Sciatic nerve (tissue), 2 donors: ENCODE results near the gene TSTD2. TPM values are rescaled to one million over a fixed set of nuclear protein-coding genes. Genes with fewer than 3 reads are reported as not detected.
A peak's percentile ranks its signal among the peaks of the same experiment; 100 is the strongest.

Experiments
- ATAC-seq: fragments of 200-7000 bp; cut with Tn5 transposase; one replicate; pipeline ENCODE4 v1.9.1; 2020; ENCODE audit warnings: mild to moderate bottlenecking, moderate library complexity
- DNase-seq: peaks from one replicate; pipeline ENCODE4 v3.0.0-alpha.2; 2020; ENCODE audit warnings: low spot score
- intact Hi-C: fragments of 100-400 bp; cut with DNase I; formaldehyde crosslinking; loops from one replicate; pipeline ENCODE4 v1.14.2; 2022
- total RNA-seq: library from RNA; stranded (reverse); fragmentation: NEBNext Ultra II Directional; extraction: Animal tissue kit (Norgen Biotek cat#: 25700); gene quantifications from one replicate; pipeline ENCODE4 v1.2.1, GENCODE V29; 2021
- donor health status: DM: no; HTN: no; CAD: no.
- donor health status: DM: no; HTN: no; CAD: no.

TSTD2 gene
- 29.4 TPM for total RNA-seq

DNA sequence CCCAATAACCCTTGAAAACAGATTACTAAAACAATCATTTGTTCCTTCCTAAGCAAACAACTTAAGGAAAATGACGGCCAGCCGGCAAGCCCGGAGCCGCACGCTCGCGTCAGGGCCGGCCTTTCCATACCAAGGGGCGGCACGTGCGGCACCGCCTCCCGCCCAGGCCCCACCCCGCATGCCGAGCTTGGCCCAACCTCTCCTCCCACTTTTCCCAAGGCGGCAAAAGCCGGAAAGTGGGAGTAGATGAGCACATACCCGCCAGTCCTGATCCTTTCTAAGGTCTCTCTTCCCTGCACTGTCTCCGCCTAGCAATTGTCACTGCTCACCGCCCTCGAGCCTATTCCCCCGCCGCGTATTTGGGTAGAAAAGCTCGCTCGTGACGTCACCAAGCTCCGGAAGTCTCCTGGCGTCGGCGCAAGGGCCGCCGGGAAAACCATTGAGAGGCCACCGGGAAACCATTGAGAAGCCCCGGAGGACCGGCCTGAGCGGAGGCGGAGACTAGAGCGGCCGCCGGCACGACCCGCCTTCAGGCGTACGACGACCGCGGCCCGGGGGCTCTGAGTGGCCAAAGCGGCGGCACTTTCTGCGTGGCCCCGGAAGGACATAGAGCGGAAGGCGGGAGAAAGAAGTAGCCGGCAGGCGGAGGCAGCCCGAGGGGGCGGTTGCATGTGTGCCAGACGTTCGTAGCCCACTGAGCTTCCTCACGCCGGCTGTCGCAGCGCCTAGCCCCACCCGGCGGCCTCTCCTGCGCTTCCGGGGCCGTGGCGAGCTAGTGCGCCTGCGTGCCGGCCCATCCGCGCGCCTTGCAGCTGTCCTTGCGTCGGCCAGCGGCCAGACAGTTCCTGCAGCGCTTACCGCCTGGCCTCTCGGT lies at the start of gene TSTD2, which contains the start of gene NCBP1:
Gene TSTD2, minus strand, starts transcription at position 384 of the 874 bp plus-strand sequence. CDS start 5,806 bp downstream, outside the sequence.
Gene NCBP1, plus strand, starts transcription at position 837 of the 874 bp plus-strand sequence. CDS start 61 bp downstream, outside the sequence.
- DNase-seq, result peak; percentile 98
- intact Hi-C loops, result no loop called here
- ATAC-seq, result peak; percentile 97

DNA sequence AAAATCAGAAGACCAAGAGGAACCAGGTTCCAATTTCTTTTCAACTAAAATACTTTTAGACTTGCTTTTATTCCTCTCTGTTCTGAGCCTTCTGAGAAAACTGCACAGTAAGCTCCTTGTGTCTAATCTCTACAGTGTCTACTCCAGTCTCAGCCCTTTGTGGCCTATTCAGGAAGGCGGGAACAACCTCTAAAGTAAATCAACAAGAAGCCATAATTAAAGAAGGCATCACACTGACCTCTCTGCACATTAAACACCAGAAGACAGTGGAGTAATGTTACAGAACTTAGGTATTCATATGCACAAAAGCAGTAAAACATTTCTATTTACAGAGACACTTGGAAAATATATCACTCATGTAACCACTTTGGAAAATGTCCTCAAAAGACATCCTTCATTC lies 49.1 kb upstream of the TSTD2 start:
- DNase-seq, result no peak
- no peak for ATAC-seq
- intact Hi-C loops, result no loop called here

- DNase-seq (no peak), ATAC-seq (no peak)
- intact Hi-C loops, result no loop called here
Observed at GRCh38 chr9:97675655-97676054, 42.5 kb upstream of the TSTD2 start.

- DNase-seq (no peak), ATAC-seq (no peak)
- intact Hi-C loops, result no loop called here
Observed at GRCh38 chr9:97673922-97674321, 40.8 kb upstream of the TSTD2 start.

- ATAC-seq (no peak), DNase-seq (no peak)
- intact Hi-C loops, result no loop called here
Observed at GRCh38 chr9:97672403-97672802, 39.2 kb upstream of the TSTD2 start.

DNA sequence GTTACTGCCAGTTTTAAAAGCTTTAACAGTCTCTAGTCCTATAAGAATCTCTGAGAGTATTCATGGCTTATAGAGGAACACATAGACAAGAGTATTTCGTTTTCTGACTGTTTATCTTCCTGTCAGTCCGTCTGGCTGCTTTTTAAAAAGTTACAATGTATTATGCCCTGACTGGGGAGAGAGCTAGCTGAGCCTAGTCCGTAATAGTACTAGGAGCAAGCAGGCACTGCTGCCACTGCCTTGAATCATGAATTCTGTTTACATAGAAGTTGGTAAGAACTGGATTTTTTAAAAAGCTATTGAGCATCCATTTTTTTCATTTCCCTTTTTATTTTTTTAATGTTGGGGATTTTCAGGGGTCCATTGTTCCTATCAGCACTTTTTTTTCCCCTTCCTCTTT lies 37.4 kb upstream of the TSTD2 start:
- ATAC-seq (no peak), DNase-seq (no peak)
- intact Hi-C loops, result no loop called here

GRCh38 chr9:97668485-97668884 lies 35.3 kb upstream of the TSTD2 start:
- DNase-seq, result no peak
- ATAC-seq, result no peak
- intact Hi-C loops, result no loop called here

DNA sequence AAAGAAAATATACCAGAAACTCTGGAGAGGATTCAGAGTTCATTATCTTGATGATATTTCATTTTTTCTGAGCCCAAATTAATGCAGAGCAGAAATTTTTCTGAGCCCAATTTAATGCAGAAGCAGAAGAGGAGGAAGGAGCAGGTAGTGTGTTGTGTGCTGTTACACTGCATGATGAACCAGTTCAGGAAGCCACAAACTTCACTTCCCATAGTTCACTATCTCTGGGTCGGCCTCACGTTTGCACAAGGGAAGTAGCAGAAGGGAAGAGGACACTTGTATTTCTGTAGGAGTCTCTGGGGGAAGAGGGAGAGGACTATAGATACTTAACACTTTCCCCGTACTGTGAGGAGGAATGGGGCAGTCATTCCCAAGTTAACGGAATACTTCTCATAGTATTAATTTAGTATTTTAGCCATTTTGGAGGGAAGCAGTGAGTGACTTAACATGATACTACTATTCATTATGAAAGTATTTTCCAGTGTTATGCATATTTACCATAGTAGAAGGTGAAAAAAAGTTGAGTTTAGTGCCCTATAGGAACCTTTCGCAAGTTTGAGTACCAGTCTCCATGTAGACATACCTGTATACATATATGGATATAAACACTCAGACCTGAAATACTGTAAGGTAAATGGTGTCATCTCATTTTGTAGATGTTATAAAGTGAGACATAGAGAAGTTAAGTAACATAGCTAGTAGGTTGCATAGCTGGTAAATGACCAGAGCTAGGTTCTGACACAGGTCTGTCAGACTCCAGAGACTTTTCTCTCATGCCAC lies 33.9 kb upstream of the TSTD2 start:
- ATAC-seq (peak; percentile 28), DNase-seq (no peak)
- intact Hi-C loops, result no loop called here

- intact Hi-C loops, result no loop called here
- no peak for ATAC-seq
- DNase-seq, result no peak
Observed at GRCh38 chr9:97665742-97666141, 32.6 kb upstream of the TSTD2 start.

GRCh38 chr9:97660847-97661246 lies 27.7 kb upstream of the TSTD2 start:
- DNase-seq, result no peak
- no peak for ATAC-seq
- intact Hi-C loops, result no loop called here

- intact Hi-C loops, result no loop called here
- ATAC-seq (no peak), DNase-seq (no peak)
Observed at GRCh38 chr9:97660340-97660739, 27.2 kb upstream of the TSTD2 start.

DNA sequence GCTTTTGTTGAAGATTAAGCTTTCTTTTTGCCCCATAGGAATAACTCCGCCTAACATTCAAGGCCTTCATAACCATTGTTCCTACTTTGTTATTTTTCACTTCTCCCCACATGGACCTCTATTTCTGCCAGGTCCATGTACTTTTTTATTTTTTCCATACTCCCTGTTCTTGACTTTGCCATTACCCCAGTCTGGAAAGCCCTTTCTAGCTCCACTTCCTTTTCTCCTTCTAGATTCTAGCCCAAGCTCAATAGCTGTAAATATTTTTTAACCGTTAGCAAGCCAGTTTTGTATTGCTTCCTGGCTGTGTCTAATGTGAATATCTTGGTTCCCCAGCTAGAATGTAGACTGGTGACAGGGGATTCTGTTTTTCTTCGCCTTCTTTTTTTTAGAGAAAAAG lies 26.6 kb upstream of the TSTD2 start:
- intact Hi-C loops, result no loop called here
- DNase-seq (no peak), ATAC-seq (no peak)

DNA sequence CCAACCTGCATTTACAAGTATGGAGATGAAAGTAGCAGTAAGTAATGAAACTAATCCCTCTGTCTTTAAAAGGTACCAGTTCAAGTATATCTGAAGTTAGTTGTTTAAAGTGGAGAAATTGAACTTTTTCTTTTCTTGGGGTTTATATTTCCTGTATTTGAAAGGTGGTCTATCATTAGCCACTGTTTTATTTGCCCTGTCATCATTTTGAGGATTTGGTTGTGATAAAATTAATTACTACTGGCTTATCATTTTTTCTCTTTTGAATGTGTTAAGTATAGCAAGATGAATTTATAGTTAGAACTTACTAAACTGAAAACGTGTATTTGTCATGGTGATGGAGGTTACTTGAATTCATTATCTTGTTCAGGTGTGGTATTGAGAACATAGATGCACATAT lies 25.5 kb upstream of the TSTD2 start:
- DNase-seq, result no peak

DNA sequence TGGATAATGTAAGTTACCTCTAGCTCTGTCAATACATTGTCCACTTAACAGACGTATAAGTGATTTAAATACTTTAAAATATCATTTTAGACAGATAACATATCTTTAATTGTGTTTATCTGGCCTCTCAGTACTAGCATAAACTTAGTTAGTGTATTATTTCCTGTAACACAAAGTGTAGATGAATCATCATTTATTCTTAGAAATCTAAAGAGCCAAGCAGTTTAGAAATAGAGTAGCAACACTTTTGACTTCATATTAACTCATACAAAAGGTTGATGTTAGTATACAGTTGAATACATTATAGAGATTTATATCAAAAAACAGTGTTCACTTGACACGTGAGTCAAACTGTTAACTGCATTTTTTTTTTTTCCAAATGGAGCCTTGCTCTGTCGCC lies 18.5 kb upstream of the TSTD2 start:
- DNase-seq (no peak), ATAC-seq (no peak)
- intact Hi-C loops, result no loop called here

More for the DNA sequence above, 25.5 kb upstream of the TSTD2 start:
- no peak for ATAC-seq
- intact Hi-C loops, result no loop called here

DNA sequence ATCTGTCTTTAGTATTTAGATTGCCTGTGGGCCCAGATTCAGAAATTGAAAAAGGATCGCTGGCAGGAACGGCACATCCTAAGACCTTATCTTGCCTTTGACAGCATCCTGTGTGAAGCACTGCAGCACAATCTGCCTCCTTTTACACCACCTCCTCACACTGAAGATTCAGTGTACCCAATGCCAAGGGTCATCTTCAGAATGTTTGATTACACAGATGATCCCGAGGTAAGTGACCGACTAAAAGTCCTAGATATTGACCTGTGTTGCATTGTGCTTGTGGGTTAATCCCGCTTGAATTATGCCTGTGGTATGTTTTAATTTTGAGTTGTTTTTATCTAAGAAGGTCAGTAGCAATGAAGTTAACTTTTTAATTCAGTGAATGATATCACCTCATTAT lies 14.8 kb upstream of the TSTD2 start:
- intact Hi-C loops, result no loop called here
- DNase-seq, result no peak
- no peak for ATAC-seq

GRCh38 chr9:97645720-97646119 lies 12.6 kb upstream of the TSTD2 start:
- ATAC-seq (no peak), DNase-seq (no peak)
- intact Hi-C loops, result no loop called here

DNA sequence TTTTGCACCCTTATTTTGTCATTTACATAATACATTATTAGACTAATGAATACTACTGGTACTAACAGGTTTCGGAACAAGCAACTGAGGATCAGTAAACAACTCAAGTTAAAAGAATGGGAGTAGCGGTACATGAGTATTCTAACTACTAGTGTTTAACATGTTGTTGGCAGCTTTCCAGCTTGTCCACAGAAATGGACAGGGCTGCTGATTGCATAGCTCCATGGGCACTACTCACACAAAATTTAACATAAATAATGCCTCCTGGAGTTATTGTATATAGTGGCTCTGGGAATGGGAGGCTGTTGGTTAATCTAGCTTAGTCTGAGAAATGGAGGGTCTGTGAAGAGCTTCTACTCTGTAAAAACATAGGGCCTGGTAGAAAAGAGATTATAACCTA lies 7.2 kb upstream of the TSTD2 start:
- intact Hi-C loops, result no loop called here

DNA sequence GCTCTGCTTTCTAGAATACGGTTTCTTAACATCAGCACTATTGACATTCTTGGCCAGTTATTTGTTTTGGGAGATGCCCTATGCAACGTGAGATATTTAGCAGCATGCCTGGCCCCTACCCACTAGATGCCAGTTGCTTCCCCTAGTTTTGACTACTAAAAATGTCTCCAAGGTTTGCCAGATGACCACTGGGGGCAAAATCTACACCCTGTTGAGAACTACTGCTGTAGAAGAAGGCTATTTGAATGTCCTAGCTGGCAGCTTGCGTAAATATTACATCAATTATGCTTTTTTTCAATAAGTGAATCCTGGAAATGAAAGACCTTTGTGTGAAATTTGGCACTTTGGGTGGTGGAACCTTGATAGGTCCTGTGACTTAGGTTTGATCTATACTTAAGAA lies 5.5 kb upstream of the TSTD2 start:
- ATAC-seq (no peak), DNase-seq (no peak)
- intact Hi-C loops, result no loop called here

More for the DNA sequence above, 7.2 kb upstream of the TSTD2 start:
- DNase-seq, result no peak
- no peak for ATAC-seq

GRCh38 chr9:97636903-97637302 lies 3.7 kb upstream of the TSTD2 start:
- no peak for ATAC-seq
- no peak for DNase-seq
- intact Hi-C loops, result no loop called here

DNA sequence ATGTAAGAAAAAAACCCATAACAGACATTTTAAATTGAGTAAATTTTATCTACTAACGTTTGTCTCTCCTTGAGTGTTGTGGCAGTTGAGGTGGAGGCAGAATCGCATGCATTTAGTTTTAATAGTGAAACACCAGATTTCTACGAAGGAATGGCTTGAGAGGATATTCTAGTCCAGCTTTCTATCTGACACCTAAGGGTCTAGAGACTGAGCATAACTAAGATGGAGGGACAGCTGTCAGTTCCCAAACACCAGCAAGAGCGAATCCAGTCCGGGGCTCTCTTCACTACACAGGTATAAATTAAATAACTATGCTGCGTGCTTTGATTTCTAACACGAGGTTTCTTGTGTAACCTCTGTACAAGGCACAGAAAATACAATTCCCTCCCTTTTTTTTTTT lies 1.9 kb upstream of the TSTD2 start:
- ATAC-seq (no peak), DNase-seq (no peak)
- intact Hi-C loops, result no loop called here
